Left lung (tissue), 14 donors: Measurements from ENCODE around the gene MYB. TPM values are rescaled to one million over a fixed set of nuclear protein-coding genes. Genes with fewer than 3 reads are reported as not detected.
A peak's percentile ranks its signal among the peaks of the same experiment; 100 is the strongest.

Experiments
- ATAC-seq: fragments of 200-7000 bp; cut with Tn5 transposase; one replicate; pipeline ENCODE4 v1.9.1; 2020; ENCODE audit warnings: moderate library complexity
- DNase-seq, 4 donors: peaks; one replicate each; pipeline ENCODE4 v3.0.0-alpha.2; 2013 to 2020
- H3K27ac ChIP-seq, 2 donors: fragments of 200-600 bp; sonication (generic) in 1 of 2; one replicate each; pipeline versions ENCODE4 v1.5.0 to v1.8.0; 2020 to 2021
- H3K27me3 ChIP-seq, 2 donors: fragments of 200-600 bp; sonication (generic) in 1 of 2; one replicate each; pipeline versions ENCODE4 v1.5.0 to v1.8.0; 2020 to 2021
- H3K36me3 ChIP-seq, 2 donors: fragments of 200-600 bp; sonication (generic) in 1 of 2; one replicate each; pipeline versions ENCODE4 v1.5.0 to v1.8.0; 2020 to 2021
- H3K4me1 ChIP-seq, 2 donors: fragments of 200-600 bp; one replicate each; pipeline ENCODE4 v1.8.0; 2021
- H3K4me3 ChIP-seq, 2 donors: fragments of 200-600 bp; sonication (generic) in 1 of 2; one replicate each; pipeline versions ENCODE4 v1.5.0 to v1.8.0; 2020 to 2021; ENCODE audit warnings: mild to moderate bottlenecking in 1 of 2
- H3K9me3 ChIP-seq, 2 donors: fragments of 200-600 bp; sonication (generic) in 1 of 2; one replicate each; pipeline versions ENCODE4 v1.5.0 to v1.8.0; 2020 to 2021
- CTCF ChIP-seq, 2 donors: fragments of 200-600 bp; sonication (generic) in 1 of 2; IDR thresholded peaks; one replicate each; pipeline versions ENCODE4 v1.5.0 to v1.8.0; 2021; ENCODE audit warnings: antibody characterized with exemption in 2 of 2
- intact Hi-C, 2 donors: fragments of 100-400 bp; cut with DNase I; formaldehyde crosslinking; loops; one replicate each; pipeline versions ENCODE4 v1.11.2 to v1.14.2; 2022
- long read RNA-seq, 12 donors: library from polyadenylated mRNA in 2 of 12; unstranded in 2 of 12; transcript quantifications; one replicate each; pipeline ENCODE4 v2.0.0 and lab custom pipeline, GENCODE V29; 2019 to 2026
- polyA plus RNA-seq, 6 donors: library from polyadenylated mRNA; unstranded; fragments of 120-200 nt; gene quantifications; one replicate each; pipeline ENCODE4 v1.2.1, GENCODE V29; 2013; ENCODE audit not compliant: insufficient read length in 6 of 6
- total RNA-seq, 2 donors: library from RNA; stranded (reverse); fragmentation: NEBNext Ultra II Directional; extraction: Animal tissue kit (Norgen Biotek cat#: 25700); gene quantifications; one replicate each; pipeline ENCODE4 v1.2.1, GENCODE V29; 2021
- donor health status: DM: no; HTN: yes; CAD: no.
- donor health status: DM: no; HTN: no; CAD: no.

Gene MYB
- total RNA-seq (1 to 10 TPM; 1.3 to 2.5 TPM), polyA plus RNA-seq (1 to 10 TPM; 2.6 to 6.4 (median 4.9) TPM)
- long read RNA-seq, donor 1 = 0 reads
- long read RNA-seq, donor 2 = 0 reads
- long read RNA-seq, donor 3 = 0 reads
- long read RNA-seq, donor 4 = 0 reads
- long read RNA-seq, donor 5 = 0 reads
- long read RNA-seq, donor 6 = 0 reads
- long read RNA-seq, donor 7, partial matches to known transcripts = 0 of 1 reads
- long read RNA-seq, donor 7, other reads (novel, unspliced or antisense) = 0 of 1 reads
- long read RNA-seq, donor 8, partial matches to known transcripts = 0 of 2 reads
- long read RNA-seq, donor 8, other reads (novel, unspliced or antisense) = 0 of 2 reads
- long read RNA-seq, donor 9 = 0 reads
- long read RNA-seq, donor 10 = 0 reads
- long read RNA-seq, donor 11 = 0 reads
- long read RNA-seq, donor 12, partial matches to known transcripts = 0 of 1 reads
- long read RNA-seq, donor 12, other reads (novel, unspliced or antisense) = 0 of 1 reads

GRCh38 chr6:135180542-135181332, at the start of gene MYB:
Gene MYB (plus strand): TSS chr6:135181308. CDS start chr6:135181514, 206 bp downstream.
- no peaks in the 10 kb centered on the region for H3K9me3 ChIP-seq
- H3K4me3 ChIP-seq = peak within 1 kb of the TSS; percentile 36 to 55
- ATAC-seq (peak; percentile 60), DNase-seq (peak in 3 of 4 donors; percentile 66 to 93 (median 70))
- H3K27ac ChIP-seq = peak within 1 kb of the TSS in 1 of 2 donors; percentile 35
- H3K4me1 ChIP-seq = peaks cover 0 to 46% of the 10 kb centered on the region in 2 donors
- H3K27me3 ChIP-seq = peaks cover 18 to 41% of the 10 kb centered on the region in 2 donors
- TF ChIP-seq CTCF (IDR thresholded peaks at IDR 0.05) = no peak
- intact Hi-C loops = no loop called here
- no peaks in the 10 kb centered on the region for H3K36me3 ChIP-seq

GRCh38 chr6:135132776-135133175, 48.3 kb upstream of the MYB start:
- ATAC-seq (no peak), DNase-seq (no peak)
- intact Hi-C loops = no loop called here
- Histone ChIP-seq H3K27me3 (no peaks in the 10 kb centered on the region), H3K27ac (no peak overlapping the region), H3K4me1 (peaks cover 0 to 5% of the 10 kb centered on the region in 2 donors), H3K9me3 (no peaks in the 10 kb centered on the region), H3K36me3 (no peaks in the 10 kb centered on the region), H3K4me3 (no peak overlapping the region)
- no peak for TF ChIP-seq CTCF (IDR thresholded peaks at IDR 0.05)

DNA sequence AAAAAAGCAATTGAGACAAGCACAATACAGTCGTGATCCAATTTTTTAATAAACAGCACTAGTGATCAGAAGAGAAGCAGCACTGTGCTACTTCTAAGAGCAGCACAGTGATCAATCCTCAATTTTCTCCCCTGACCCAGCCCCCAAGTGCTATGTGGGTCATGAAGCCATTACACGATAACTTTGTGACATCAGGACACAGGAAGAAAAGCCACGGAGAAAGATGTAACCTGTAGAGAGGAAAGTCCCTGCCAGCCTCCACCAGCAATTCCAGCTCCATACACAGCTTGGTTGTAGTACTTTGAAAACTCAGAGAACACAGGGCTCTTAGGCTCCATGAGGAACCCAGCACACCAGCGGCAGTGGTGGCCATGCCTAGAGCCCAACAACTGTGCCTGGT, 45.3 kb upstream of the MYB start:
- TF ChIP-seq CTCF (IDR thresholded peaks at IDR 0.05) = no peak
- H3K27me3 ChIP-seq = no peaks in the 10 kb centered on the region
- no peaks in the 10 kb centered on the region for H3K4me1 ChIP-seq
- ATAC-seq (no peak), DNase-seq (no peak)
- no peak overlapping the region for H3K4me3 ChIP-seq
- H3K9me3 ChIP-seq = no peaks in the 10 kb centered on the region
- intact Hi-C loops = no loop called here
- H3K27ac ChIP-seq = no peak overlapping the region
- H3K36me3 ChIP-seq = no peaks in the 10 kb centered on the region

GRCh38 chr6:135137826-135138225, 43.3 kb upstream of the MYB start:
- ATAC-seq (no peak), DNase-seq (no peak)
- Histone ChIP-seq H3K4me1 (no peaks in the 10 kb centered on the region), H3K36me3 (no peaks in the 10 kb centered on the region), H3K4me3 (no peak overlapping the region), H3K27ac (no peak overlapping the region), H3K9me3 (no peaks in the 10 kb centered on the region), H3K27me3 (no peaks in the 10 kb centered on the region)
- intact Hi-C loops = no loop called here
- TF ChIP-seq CTCF (IDR thresholded peaks at IDR 0.05) = no peak

DNA sequence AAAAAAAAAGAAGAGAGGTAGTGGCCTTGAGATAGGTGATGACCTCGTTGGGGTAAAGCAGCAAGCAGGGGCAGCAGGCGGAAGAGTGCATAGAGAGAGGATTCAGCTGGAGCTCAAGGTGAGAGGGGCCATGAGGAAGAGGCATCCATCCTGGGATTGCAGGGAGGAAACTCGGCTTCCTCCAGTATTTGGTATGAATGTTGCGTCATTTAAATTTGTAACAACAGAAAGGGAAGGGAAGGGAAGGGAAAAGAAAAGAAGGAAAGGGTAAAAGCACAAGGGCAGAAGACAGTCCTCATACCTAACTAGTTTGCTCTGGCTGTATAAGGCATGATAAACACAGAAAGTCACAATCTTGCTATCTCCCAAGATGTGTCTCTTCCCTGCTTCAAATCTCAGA, 39.9 kb upstream of the MYB start:
- Histone ChIP-seq H3K27me3 (no peaks in the 10 kb centered on the region), H3K4me1 (peaks cover 0 to 15% of the 10 kb centered on the region in 2 donors), H3K4me3 (no peak overlapping the region), H3K9me3 (no peaks in the 10 kb centered on the region), H3K36me3 (no peaks in the 10 kb centered on the region), H3K27ac (no peak overlapping the region)
- intact Hi-C loops = no loop called here
- DNase-seq (no peak), ATAC-seq (no peak)
- no peak for TF ChIP-seq CTCF (IDR thresholded peaks at IDR 0.05)
